ENCODE data around the gene UBE2B. TPM values are rescaled to one million over a fixed set of nuclear protein-coding genes. Genes with fewer than 3 reads are reported as not detected.

Gene UBE2B
- total RNA-seq, 2 donors from 2014 or later = 61.2 to 81.9 TPM

DNA sequence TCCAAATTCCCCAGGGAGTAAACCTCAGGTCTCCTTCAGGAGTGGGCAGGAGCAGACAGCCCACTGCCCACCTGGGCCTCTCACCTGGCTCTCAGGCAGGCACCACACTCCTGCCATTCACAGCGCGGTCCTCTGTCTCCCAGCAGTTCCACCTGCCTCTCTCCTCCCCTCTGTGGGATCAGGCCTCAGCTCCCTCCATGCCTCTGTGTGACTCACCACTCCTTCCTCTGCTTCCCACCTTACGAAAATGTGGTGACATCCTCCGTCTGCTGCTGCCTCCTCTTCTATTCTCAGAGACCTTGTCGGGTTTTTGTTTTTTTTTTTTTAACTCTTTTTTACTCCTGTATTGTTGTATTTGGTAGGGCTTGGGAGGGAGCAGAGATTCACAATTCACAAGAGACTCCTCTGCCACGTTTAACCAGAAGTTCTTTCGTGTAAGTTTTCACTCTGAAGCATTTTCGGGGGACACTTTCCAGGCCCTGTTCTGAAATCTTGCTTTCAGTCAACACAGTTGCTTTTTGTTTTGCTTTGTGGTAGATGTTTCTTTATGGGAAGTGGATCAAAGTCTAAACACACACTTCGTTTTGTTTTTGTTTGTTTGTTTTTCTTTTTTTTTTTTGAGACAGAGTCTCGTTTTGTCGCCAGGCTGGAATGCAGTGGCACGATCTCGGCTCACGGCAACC lies 61.4 kb downstream of the UBE2B start:
- TF ChIP-seq, protein P1, sequence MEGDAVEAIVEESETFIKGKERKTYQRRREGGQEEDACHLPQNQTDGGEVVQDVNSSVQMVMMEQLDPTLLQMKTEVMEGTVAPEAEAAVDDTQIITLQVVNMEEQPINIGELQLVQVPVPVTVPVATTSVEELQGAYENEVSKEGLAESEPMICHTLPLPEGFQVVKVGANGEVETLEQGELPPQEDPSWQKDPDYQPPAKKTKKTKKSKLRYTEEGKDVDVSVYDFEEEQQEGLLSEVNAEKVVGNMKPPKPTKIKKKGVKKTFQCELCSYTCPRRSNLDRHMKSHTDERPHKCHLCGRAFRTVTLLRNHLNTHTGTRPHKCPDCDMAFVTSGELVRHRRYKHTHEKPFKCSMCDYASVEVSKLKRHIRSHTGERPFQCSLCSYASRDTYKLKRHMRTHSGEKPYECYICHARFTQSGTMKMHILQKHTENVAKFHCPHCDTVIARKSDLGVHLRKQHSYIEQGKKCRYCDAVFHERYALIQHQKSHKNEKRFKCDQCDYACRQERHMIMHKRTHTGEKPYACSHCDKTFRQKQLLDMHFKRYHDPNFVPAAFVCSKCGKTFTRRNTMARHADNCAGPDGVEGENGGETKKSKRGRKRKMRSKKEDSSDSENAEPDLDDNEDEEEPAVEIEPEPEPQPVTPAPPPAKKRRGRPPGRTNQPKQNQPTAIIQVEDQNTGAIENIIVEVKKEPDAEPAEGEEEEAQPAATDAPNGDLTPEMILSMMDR (IDR thresholded peaks at IDR 0.05) = no peak
- Histone ChIP-seq H3K4me3 (no peak overlapping the region), H3K27ac (no peak overlapping the region), H3K9me3 (no peaks in the 10 kb centered on the region), H3K36me3 (no peaks in the 10 kb centered on the region), H3K27me3 (no peaks in the 10 kb centered on the region), H3K4me1 (peaks cover 0 to 24% of the 10 kb centered on the region in 2 donors)
- DNase-seq (ENCODE audit: low spot score) = no peak

DNA sequence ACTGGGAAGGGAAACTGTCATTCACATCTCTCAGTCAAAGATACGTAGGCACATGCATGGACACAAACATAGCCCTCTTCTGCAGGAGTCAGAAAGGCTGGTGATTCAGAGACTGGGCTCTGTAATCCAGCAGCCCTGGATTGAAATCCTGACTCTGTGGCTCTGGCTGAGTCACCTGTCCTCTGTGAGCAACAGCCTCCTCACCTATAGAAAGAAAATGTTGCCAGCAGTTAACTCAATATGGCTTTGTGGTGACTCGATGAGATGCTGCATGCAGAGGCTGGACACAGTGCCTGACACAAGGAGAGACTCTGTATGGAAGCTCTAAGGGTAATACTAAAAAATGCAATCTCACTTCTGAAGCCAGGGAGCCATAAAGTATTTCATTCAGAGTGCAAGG lies 64.2 kb downstream of the UBE2B start:
- DNase-seq (ENCODE audit: low spot score) = no peak
- Histone ChIP-seq H3K4me1 (peaks cover 0 to 44% of the 10 kb centered on the region in 2 donors), H3K9me3 (no peaks in the 10 kb centered on the region), H3K36me3 (no peaks in the 10 kb centered on the region), H3K27ac (peak overlapping the region; percentile 84 to 94), H3K4me3 (no peak overlapping the region), H3K27me3 (no peaks in the 10 kb centered on the region)
- TF ChIP-seq, protein P1 (IDR thresholded peaks at IDR 0.05) = no peak

DNA sequence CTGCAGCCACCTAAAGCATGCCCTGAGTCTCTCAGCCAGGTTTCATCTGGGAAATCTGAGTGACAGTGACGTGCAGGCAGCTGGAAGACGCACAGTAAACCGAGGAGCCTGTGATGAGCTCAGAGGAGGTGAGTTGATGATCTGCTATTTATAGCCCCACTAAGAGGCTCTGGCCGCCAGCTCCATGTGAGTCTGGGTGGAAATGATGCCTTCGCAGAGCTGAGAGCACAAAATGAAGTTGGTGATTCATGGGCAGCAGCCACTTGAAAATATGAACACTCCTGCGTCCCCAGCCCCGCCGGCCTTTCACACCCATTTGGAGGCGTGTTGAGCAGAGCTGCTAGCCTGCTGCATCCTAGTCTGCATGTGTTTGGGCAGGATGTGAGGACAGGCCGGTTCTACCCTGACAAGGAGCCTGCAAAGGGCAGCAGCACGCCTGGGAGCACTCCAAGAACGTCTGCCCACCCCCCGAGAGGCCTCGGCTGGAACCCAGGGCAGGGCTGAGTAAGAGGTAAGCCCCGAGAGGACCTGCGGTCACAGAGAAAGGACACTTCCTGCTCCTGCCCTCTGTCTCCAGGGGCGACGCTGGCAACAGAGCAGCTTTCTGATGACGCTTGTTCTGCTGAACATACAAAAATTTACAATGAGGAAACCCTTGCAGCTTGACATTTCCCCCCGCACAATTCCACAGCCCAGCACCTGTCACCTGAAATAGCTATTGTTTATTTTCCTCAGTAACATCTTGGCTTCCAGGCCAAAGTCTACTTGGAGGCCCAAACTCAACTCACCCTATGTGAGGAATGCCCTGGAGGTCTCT lies 65.4 kb downstream of the UBE2B start:
- peak overlapping the region in 1 of 2 donors; percentile 7 for H3K4me3 ChIP-seq
- H3K9me3 ChIP-seq = no peaks in the 10 kb centered on the region
- DNase-seq (ENCODE audit: low spot score) = peak; percentile 80
- H3K36me3 ChIP-seq = no peaks in the 10 kb centered on the region
- peaks cover 0 to 44% of the 10 kb centered on the region in 2 donors for H3K4me1 ChIP-seq
- TF ChIP-seq, protein P1 (IDR thresholded peaks at IDR 0.05) = no peak
- H3K27ac ChIP-seq = peak overlapping the region; percentile 84 to 94
- no peaks in the 10 kb centered on the region for H3K27me3 ChIP-seq

DNA sequence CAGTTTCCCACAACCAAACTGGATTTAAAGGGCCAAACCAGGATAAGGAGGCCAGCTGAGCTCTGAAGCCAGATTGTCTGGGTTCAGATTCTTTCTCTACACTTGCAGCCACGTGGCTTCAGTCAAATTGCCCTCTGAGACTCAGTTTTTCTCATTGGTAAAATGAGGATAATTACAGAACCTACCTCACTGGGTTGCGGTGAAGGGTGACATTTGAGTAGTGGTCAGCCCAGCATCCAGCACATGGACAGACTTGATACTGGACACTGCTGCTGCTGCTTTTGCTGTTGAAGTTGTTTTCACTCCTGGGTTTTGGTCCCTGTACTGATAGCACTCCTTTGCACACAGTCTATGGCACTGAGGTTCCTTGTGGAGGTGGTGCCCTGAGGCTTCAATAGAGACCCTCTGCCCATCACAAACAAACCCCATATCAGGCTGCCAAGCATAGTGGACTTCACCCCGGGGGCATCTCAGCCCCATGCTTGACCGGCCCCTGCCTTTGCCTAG lies 66.0 kb downstream of the UBE2B start:
- no peak overlapping the region for H3K4me3 ChIP-seq
- TF ChIP-seq, protein P1 (IDR thresholded peaks at IDR 0.05) = no peak
- no peaks in the 10 kb centered on the region for H3K36me3 ChIP-seq
- no peak for DNase-seq (ENCODE audit: low spot score)
- peaks cover 0 to 44% of the 10 kb centered on the region in 2 donors for H3K4me1 ChIP-seq
- H3K27ac ChIP-seq = peak overlapping the region; percentile 84 to 94
- no peaks in the 10 kb centered on the region for H3K9me3 ChIP-seq
- H3K27me3 ChIP-seq = no peaks in the 10 kb centered on the region

DNA sequence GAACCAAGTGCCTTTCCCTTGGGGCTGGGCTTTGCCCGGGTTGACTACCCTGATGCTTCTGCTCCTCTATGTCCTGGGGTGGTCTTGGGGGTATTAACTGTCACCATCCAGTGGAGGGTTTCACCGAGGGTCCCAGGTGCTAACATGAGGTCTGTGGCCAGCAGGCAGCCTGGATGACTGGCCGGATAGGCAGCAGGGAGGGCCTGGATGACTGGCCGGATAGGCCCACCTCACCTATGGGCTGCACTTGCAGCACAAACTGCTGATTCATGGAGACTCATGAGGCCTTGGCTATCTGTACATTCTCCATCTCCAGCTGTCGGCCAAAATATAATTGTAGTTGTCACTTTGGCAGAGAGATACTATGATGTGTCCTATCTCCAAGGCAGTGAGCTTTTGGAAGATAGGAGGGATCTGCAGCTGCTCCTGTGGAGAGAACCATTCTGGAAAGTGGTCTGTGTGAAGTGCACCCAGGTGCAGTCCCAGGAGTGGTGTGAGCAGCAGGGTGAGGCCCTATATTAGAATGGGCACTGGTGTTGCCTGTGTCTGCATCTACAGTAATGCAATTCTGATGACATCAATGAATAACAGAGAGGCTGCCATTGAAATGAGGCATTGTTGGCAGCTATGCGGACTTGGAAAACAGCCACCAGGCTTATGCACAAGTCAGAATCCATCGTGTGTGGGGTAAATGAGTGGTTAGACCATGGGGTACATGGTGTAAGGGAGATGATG lies 66.6 kb downstream of the UBE2B start:
- Histone ChIP-seq H3K4me3 (no peak overlapping the region), H3K9me3 (no peaks in the 10 kb centered on the region), H3K27ac (peak overlapping the region; percentile 84 to 94), H3K4me1 (peaks cover 0 to 44% of the 10 kb centered on the region in 2 donors), H3K36me3 (no peaks in the 10 kb centered on the region), H3K27me3 (no peaks in the 10 kb centered on the region)
- DNase-seq (ENCODE audit: low spot score) = no peak
- TF ChIP-seq, protein P1 (IDR thresholded peaks at IDR 0.05) = no peak
